Neural cell (in vitro differentiated cells): ENCODE results near the gene AGBL1. TPM values are rescaled to one million over a fixed set of nuclear protein-coding genes. Genes with fewer than 3 reads are reported as not detected.

Experiments used
- H2AFZ ChIP-seq: fragments of 200-600, 300-800 bp; sonication (generic), shearing (Covaris generic); 2 replicates; pipeline ENCODE4 v1.6.0; 2014; ENCODE audit warnings: low read depth, mild to moderate bottlenecking, antibody characterized with exemption, low read length, moderate library complexity
- H3F3A ChIP-seq: fragments of 200-600 bp; shearing (Covaris generic); 2 replicates; pipeline ENCODE4 v1.6.1; 2016; ENCODE audit warnings: mild to moderate bottlenecking, moderate library complexity, mixed read lengths, antibody characterized with exemption, low read length; ENCODE audit not compliant: insufficient read depth, poor library complexity, severe bottlenecking
- H3K27ac ChIP-seq: fragments of 200-600, 300-800 bp; sonication (generic), shearing (Covaris generic); 2 replicates; pipeline ENCODE4 v1.5.1; 2014; ENCODE audit warnings: mild to moderate bottlenecking, low read length, moderate library complexity
- H3K27me3 ChIP-seq: fragments of 300-800, 200-600 bp; sonication (generic), shearing (Covaris generic); 2 replicates; pipeline ENCODE4 v1.6.0; 2014; ENCODE audit warnings: mild to moderate bottlenecking, low read depth, low read length, moderate library complexity; ENCODE audit not compliant: insufficient read depth
- H3K36me3 ChIP-seq: fragments of 300-800, 200-600 bp; sonication (generic), shearing (Covaris generic); 2 replicates; pipeline ENCODE4 v1.5.1; 2014; ENCODE audit warnings: mild to moderate bottlenecking, antibody characterized with exemption, low read length, moderate library complexity; ENCODE audit not compliant: insufficient read depth
- H3K4me2 ChIP-seq: fragments of 300-800, 200-600 bp; sonication (generic), shearing (Covaris generic); 2 replicates; pipeline ENCODE4 v1.6.0; 2014; ENCODE audit warnings: mild to moderate bottlenecking, low read length
- H3K4me3 ChIP-seq: fragments of 300-800, 200-600 bp; sonication (generic), shearing (Covaris generic); 2 replicates; pipeline ENCODE4 v1.5.1; 2014; ENCODE audit warnings: mild to moderate bottlenecking, low read length, moderate library complexity
- H3K79me2 ChIP-seq: fragments of 200-600 bp; shearing (Covaris generic); replicated peaks from 2 replicates; pipeline ENCODE4 v1.6.0; 2014; ENCODE audit warnings: mild to moderate bottlenecking, low read length, moderate library complexity; ENCODE audit not compliant: insufficient read depth
- H3K9ac ChIP-seq: fragments of 300-800, 200-600 bp; sonication (generic), shearing (Covaris generic); 2 replicates; pipeline ENCODE4 v1.6.1; 2016; ENCODE audit warnings: mild to moderate bottlenecking, low read length, mixed read lengths
- H3K9me2 ChIP-seq: fragments of 200-600 bp; shearing (Covaris generic); 2 replicates; pipeline ENCODE4 v1.6.1; 2016; ENCODE audit warnings: mild to moderate bottlenecking, low read length, mixed read lengths; ENCODE audit not compliant: insufficient read depth
- H3K9me3 ChIP-seq: fragments of 200-600, 300-800 bp; sonication (generic), shearing (Covaris generic); 2 replicates; pipeline ENCODE4 v1.6.1; 2016; ENCODE audit warnings: mild to moderate bottlenecking, mixed run types, low read length, moderate library complexity, mixed read lengths
- H4K20me1 ChIP-seq: fragments of 200-600 bp; shearing (Covaris generic); 2 replicates; pipeline ENCODE4 v1.6.1; 2016; ENCODE audit warnings: mild to moderate bottlenecking, mixed run types; ENCODE audit not compliant: insufficient read depth
- CTCF ChIP-seq: fragments of 450-650 bp; IDR thresholded peaks from 2 replicates; pipeline ENCODE4 v1.5.1; 2014; ENCODE audit warnings: antibody characterized with exemption, mild to moderate bottlenecking, moderate library complexity; ENCODE audit not compliant: poor library complexity, severe bottlenecking
- EP300 ChIP-seq: fragments of 450-650 bp; conservative IDR thresholded peaks from 2 replicates; pipeline ENCODE4 v1.6.1; 2014; ENCODE audit warnings: antibody characterized with exemption, mild to moderate bottlenecking, moderate library complexity; ENCODE audit not compliant: poor library complexity, severe bottlenecking
- EZH2 ChIP-seq: fragments of 200-600, 300-800 bp; shearing (Covaris generic), sonication (generic); IDR thresholded peaks from 2 replicates; pipeline ENCODE4 v1.6.1; 2014; ENCODE audit warnings: antibody characterized with exemption, low read length, borderline replicate concordance, mild to moderate bottlenecking; ENCODE audit not compliant: insufficient read depth, poor library complexity, severe bottlenecking
- MXI1 ChIP-seq: fragments of 450-650 bp; conservative IDR thresholded peaks from 2 replicates; pipeline ENCODE4 v1.6.1; 2014; ENCODE audit warnings: antibody characterized with exemption, mild to moderate bottlenecking; ENCODE audit not compliant: poor library complexity, severe bottlenecking
- POLR2AphosphoS5 ChIP-seq: IDR thresholded peaks from 2 replicates; pipeline ENCODE4 v1.6.1; 2012
- RAD21 ChIP-seq: fragments of 450-650 bp; conservative IDR thresholded peaks from 2 replicates; pipeline ENCODE4 v1.6.1; 2014; ENCODE audit warnings: antibody characterized with exemption, mild to moderate bottlenecking, moderate library complexity
- REST ChIP-seq: IDR thresholded peaks from 2 replicates; pipeline ENCODE4 v1.6.1; 2012; ENCODE audit warnings: borderline replicate concordance
- SMC3 ChIP-seq: fragments of 450-650 bp; conservative IDR thresholded peaks from 2 replicates; pipeline ENCODE4 v1.6.1; 2014; ENCODE audit warnings: antibody characterized with exemption, mild to moderate bottlenecking, moderate library complexity; ENCODE audit not compliant: poor library complexity
- TAF1 ChIP-seq: IDR thresholded peaks from 2 replicates; pipeline ENCODE4 v1.6.1; 2012; ENCODE audit warnings: low read depth
- polyA plus RNA-seq: library from polyadenylated mRNA; depleted of rRNA; stranded (reverse); fragments of >200 nt; gene quantifications from 2 replicates; pipeline ENCODE4 v1.2.3, GENCODE V29; 2014

AGBL1 gene
- polyA plus RNA-seq, 1 donor from 2014 or later, result 0.12 TPM

GRCh38 chr15:86433983-86434382 is 354.3 kb downstream of the AGBL1 start:
- TF ChIP-seq TAF1 (no peak), REST (no peak), MXI1 (no peak), EZH2 (no peak), EP300 (no peak), SMC3 (no peak), RAD21 (no peak), CTCF (no peak), POLR2AphosphoS5 (no peak)
- Histone ChIP-seq H3K27me3 (no peaks in the 10 kb centered on the region), H3K9ac (no peak overlapping the region), H3K9me3 (no peaks in the 10 kb centered on the region), H3K27ac (no peak overlapping the region), H3K79me2 (no peaks in the 10 kb centered on the region), H3K9me2 (no peaks in the 10 kb centered on the region), H3K36me3 (no peaks in the 10 kb centered on the region), H3K4me3 (no peak overlapping the region), H2AFZ (no peak overlapping the region), H3K4me2 (no peak overlapping the region), H3F3A (no peaks in the 10 kb centered on the region), H4K20me1 (no peaks in the 10 kb centered on the region)

- Histone ChIP-seq H3K4me3 (no peak overlapping the region), H3K9me2 (no peaks in the 10 kb centered on the region), H3F3A (no peaks in the 10 kb centered on the region), H3K27me3 (no peaks in the 10 kb centered on the region), H3K79me2 (no peaks in the 10 kb centered on the region), H3K9me3 (no peaks in the 10 kb centered on the region), H2AFZ (no peak overlapping the region), H4K20me1 (no peaks in the 10 kb centered on the region), H3K36me3 (no peaks in the 10 kb centered on the region), H3K9ac (no peak overlapping the region), H3K27ac (peak overlapping the region; percentile 40), H3K4me2 (no peak overlapping the region)
- TF ChIP-seq POLR2AphosphoS5, result no peak
- TF ChIP-seq TAF1, result no peak
- no peak for TF ChIP-seq EZH2
- no peak for TF ChIP-seq CTCF
- TF ChIP-seq MXI1, result no peak
Measured at GRCh38 chr15:86439614-86440013, 359.9 kb downstream of the AGBL1 start.
